CD4-positive, alpha-beta memory T cell (primary cell): ENCODE results near the gene HSF5. TPM values are rescaled to one million over a fixed set of nuclear protein-coding genes. Genes with fewer than 3 reads are reported as not detected.
A peak's percentile ranks its signal among the peaks of the same experiment; 100 is the strongest.

Experiments
- CTCF ChIA-PET: fragments of 350-600 bp; sonication (Branson Sonifier 250); formaldehyde crosslinking; loops from one replicate; lab custom pipeline; 2021; ENCODE audit warnings: inconsistent platforms; ENCODE audit not compliant: partially characterized antibody; lab: Charles Lee
- POLR2A ChIA-PET: fragments of 350-600 bp; sonication (Branson Sonifier 250); formaldehyde crosslinking; loops from one replicate; lab custom pipeline; 2021; ENCODE audit not compliant: partially characterized antibody; lab: Charles Lee
- DNase-seq, 5 donors: peaks; one replicate each; pipeline versions ENCODE4 v3.0.0 to v3.0.0-alpha.2; 2020 to 2022; ENCODE audit warnings: mixed read lengths in 1 of 5
- H3K27ac ChIP-seq: one replicate; pipeline ENCODE4 v1.7.0; 2013; ENCODE audit warnings: low read depth, low read length
- H3K27me3 ChIP-seq: 2 replicates; pipeline ENCODE4 v1.7.0; 2013; ENCODE audit warnings: mild to moderate bottlenecking, low read length, moderate library complexity; ENCODE audit not compliant: insufficient read depth
- H3K36me3 ChIP-seq: 2 replicates; pipeline ENCODE4 v1.7.0; 2013; ENCODE audit warnings: mild to moderate bottlenecking, low read length, moderate library complexity; ENCODE audit not compliant: insufficient read depth
- H3K4me1 ChIP-seq: 2 replicates; pipeline ENCODE4 v1.7.0; 2013; ENCODE audit warnings: mild to moderate bottlenecking, low read length, moderate library complexity; ENCODE audit not compliant: insufficient read depth
- H3K4me3 ChIP-seq, 2 donors: one replicate each; pipeline ENCODE4 v1.7.0; 2013; ENCODE audit warnings: low read length in 2 of 2, mild to moderate bottlenecking in 1 of 2
- H3K9me3 ChIP-seq, 2 donors: one replicate each; pipeline ENCODE4 v1.7.0; 2013; ENCODE audit warnings: low read length in 2 of 2, control low read depth in 1 of 2; ENCODE audit not compliant: control insufficient read depth in 1 of 2
- H3K27ac Mint-ChIP-seq, 7 donors: one replicate each; pipeline ENCODE4 v1.8.0; 2020 to 2021; ENCODE audit warnings: mixed read lengths in 7 of 7, mild to moderate bottlenecking in 6 of 7, inconsistent platforms in 3 of 7, moderate library complexity in 3 of 7
- H3K27me3 Mint-ChIP-seq, 2 donors: one replicate each; pipeline ENCODE4 v1.8.0; 2020 to 2021; ENCODE audit warnings: mixed read lengths in 2 of 2
- H3K36me3 Mint-ChIP-seq, 2 donors: one replicate each; pipeline ENCODE4 v1.8.0; 2020 to 2021; ENCODE audit warnings: mixed read lengths in 2 of 2, inconsistent platforms in 1 of 2, mild to moderate bottlenecking in 1 of 2
- H3K4me1 Mint-ChIP-seq, 4 donors: one replicate each; pipeline ENCODE4 v1.8.0; 2020 to 2021; ENCODE audit warnings: mixed read lengths in 4 of 4, mild to moderate bottlenecking in 1 of 4
- H3K4me3 Mint-ChIP-seq, 8 donors: one replicate each; pipeline ENCODE4 v1.8.0; 2020 to 2021; ENCODE audit warnings: mixed read lengths in 8 of 8, mild to moderate bottlenecking in 7 of 8, moderate library complexity in 6 of 8, inconsistent platforms in 3 of 8
- H3K9me3 Mint-ChIP-seq, 8 donors: one replicate each; pipeline ENCODE4 v1.8.0; 2020 to 2021; ENCODE audit warnings: mixed read lengths in 8 of 8, mild to moderate bottlenecking in 5 of 8, inconsistent platforms in 3 of 8, moderate library complexity in 1 of 8
- intact Hi-C: fragments of 100-400 bp; cut with micrococcal nuclease; formaldehyde crosslinking; loops from one replicate; pipeline ENCODE4 v1.15.1; 2023
- polyA plus RNA-seq, 2 donors: library from polyadenylated mRNA; unstranded; fragments of 300-500 nt; fragmentation: Illumina TruSeq; gene quantifications; one replicate each; pipeline ENCODE4 v1.2.3, GENCODE V29; 2021
- total RNA-seq, 2 experiments: library from RNA; stranded (reverse); gene quantifications; one replicate each; pipeline ENCODE4 v1.2.3, GENCODE V29; 2021

The HSF5 gene
- total RNA-seq: 1 to 10 TPM; 2.1 to 2.4 TPM
- polyA plus RNA-seq: 1 to 10 TPM in 1 of 2 donors, under 1 TPM in 1; 0.84 to 1.4 TPM

DNA sequence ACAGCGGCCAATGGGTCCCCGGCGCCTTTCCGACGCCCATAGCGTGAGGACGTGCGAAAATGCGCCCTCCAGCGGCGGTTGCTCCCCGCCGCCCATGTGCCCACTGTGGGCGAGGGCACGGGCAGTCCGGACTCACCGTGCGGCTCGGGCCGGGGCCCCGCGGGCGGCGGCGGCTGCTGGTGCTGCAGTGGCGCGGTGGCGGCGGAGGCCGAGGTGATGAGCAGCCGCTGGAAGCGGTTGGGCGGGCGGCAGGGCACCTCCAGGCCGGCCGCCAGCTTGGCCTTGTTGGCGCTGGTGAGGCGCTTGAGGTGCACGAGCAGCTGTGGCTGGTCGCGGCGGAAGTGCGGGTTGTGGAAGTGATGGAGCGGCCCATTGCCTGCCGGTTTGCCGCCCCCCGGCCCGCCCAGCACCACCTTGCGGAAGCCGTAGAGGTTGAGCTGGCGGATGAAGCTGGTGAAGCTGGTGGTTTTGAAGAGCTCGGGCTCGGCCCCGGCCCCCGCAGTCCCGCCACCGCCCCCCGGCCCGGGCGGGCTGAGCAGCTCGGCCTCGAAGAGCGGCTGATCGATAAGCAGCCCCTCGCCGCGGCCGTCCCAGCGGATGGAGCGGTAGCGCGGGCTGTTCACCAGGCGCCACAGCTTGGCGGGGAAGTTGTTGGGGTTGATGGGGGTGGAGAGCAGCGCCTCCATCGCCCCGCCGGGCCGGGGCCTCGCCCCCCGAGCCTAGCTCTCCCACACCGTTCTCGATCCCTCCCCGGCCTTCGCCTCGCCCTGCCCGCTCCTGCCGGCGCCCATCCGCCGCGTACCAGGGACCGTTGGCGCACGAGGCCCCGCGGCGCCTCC lies at the start of gene HSF5:
Gene HSF5, minus strand, starts transcription at position 820 of the 839 bp plus-strand sequence. Its CDS starts 134 bp downstream, at position 686.
- peak within 1 kb of the TSS; percentile 46 to 47 for H3K4me3 ChIP-seq
- CTCF ChIA-PET: interaction anchor here (0.5 to 3.5 kb wide), 26 partner anchors 8 to 517 kb away, joined by 3 to 41 read pairs (median 4); partner anchors contain the start of genes MTMR4, RNF43 and SUPT4H1
- peak within 1 kb of the TSS; percentile 50 to 81 (median 70) for H3K4me3 Mint-ChIP-seq
- H3K4me1 ChIP-seq: peaks cover 4% of the 10 kb centered on the region
- peaks cover 20% of the 10 kb centered on the region for H3K36me3 ChIP-seq
- no peaks in the 10 kb centered on the region for H3K27me3 ChIP-seq
- POLR2A ChIA-PET: interaction anchor here (0.5 to 1.7 kb wide), 18 partner anchors 15 to 721 kb away, joined by 3 to 20 read pairs (median 6); partner anchors contain the start of genes MTMR4, RNF43, SUPT4H1 and TSPOAP1
- H3K27ac Mint-ChIP-seq: peak within 1 kb of the TSS in 5 of 7 donors; percentile 15 to 72 (median 47)
- no peaks in the 10 kb centered on the region for H3K27me3 Mint-ChIP-seq
- peaks cover 21 to 28% of the 10 kb centered on the region in 2 donors for H3K36me3 Mint-ChIP-seq
- intact Hi-C loops: loop anchor here (1.0 kb wide), 2 partner anchors 30 to 239 kb away; no protein-coding TSS in a partner anchor
- peaks cover 5 to 15% (median 5%) of the 10 kb centered on the region in 4 donors for H3K4me1 Mint-ChIP-seq
- no peaks in the 10 kb centered on the region for H3K9me3 ChIP-seq
- peak within 1 kb of the TSS; percentile 20 for H3K27ac ChIP-seq
- no peaks in the 10 kb centered on the region for H3K9me3 Mint-ChIP-seq
- DNase-seq: peak; percentile 76 to 83 (median 82)

DNA sequence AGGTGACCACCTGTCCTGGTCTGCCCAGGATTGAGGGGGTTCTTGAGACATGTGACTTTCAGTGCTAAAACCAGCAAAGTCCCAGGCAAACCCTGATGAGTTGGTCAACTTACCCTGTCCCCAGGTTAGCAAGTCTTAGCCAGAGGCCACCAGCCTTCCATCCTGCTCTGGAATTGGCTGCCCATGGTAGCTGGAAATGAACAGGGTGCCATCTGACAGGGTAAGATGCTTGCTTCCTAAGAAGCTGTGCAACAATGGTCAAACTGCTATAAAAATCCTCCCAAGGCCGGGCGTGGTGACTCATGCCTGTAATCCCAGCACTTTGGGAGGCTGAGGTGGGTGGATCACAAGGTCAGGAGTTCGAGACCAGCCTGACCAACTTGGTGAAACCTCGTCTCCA lies 49.1 kb upstream of the HSF5 start:
- no peaks in the 10 kb centered on the region for H3K36me3 Mint-ChIP-seq
- no peaks in the 10 kb centered on the region for H3K27me3 ChIP-seq
- H3K27ac Mint-ChIP-seq: no peak overlapping the region
- intact Hi-C loops: no loop called here
- no peak for DNase-seq
- H3K9me3 ChIP-seq: no peaks in the 10 kb centered on the region
- peaks cover 0 to 2% (median 0%) of the 10 kb centered on the region in 4 donors for H3K4me1 Mint-ChIP-seq
- no peaks in the 10 kb centered on the region for H3K36me3 ChIP-seq
- POLR2A ChIA-PET: no interaction called here
- H3K4me1 ChIP-seq: peaks cover 4% of the 10 kb centered on the region
- no peaks in the 10 kb centered on the region for H3K9me3 Mint-ChIP-seq
- CTCF ChIA-PET: interaction anchor here (0.8 kb wide), 1 partner anchor 18 kb away, joined by 4 read pairs; no protein-coding TSS in a partner anchor
- H3K27me3 Mint-ChIP-seq: peaks cover 0 to 5% of the 10 kb centered on the region in 2 donors
- no peak overlapping the region for H3K27ac ChIP-seq
- no peak overlapping the region for H3K4me3 Mint-ChIP-seq
- no peak overlapping the region for H3K4me3 ChIP-seq

- Mint-ChIP-seq H3K4me1 (peaks cover 0 to 4% (median 0%) of the 10 kb centered on the region in 4 donors), H3K27me3 (peaks cover 0 to 5% of the 10 kb centered on the region in 2 donors), H3K27ac (no peak overlapping the region), H3K9me3 (no peaks in the 10 kb centered on the region), H3K36me3 (no peaks in the 10 kb centered on the region), H3K4me3 (no peak overlapping the region)
- H3K4me1 ChIP-seq: peaks cover 7% of the 10 kb centered on the region
- ChIA-PET CTCF (no interaction called here), POLR2A (no interaction called here)
- DNase-seq: no peak
- no peaks in the 10 kb centered on the region for H3K36me3 ChIP-seq
- no peak overlapping the region for H3K4me3 ChIP-seq
- intact Hi-C loops: no loop called here
- no peaks in the 10 kb centered on the region for H3K27me3 ChIP-seq
- H3K9me3 ChIP-seq: no peaks in the 10 kb centered on the region
- no peak overlapping the region for H3K27ac ChIP-seq
These were observed 48.3 kb upstream of the HSF5 start for GRCh38 chr17:58536542-58536941.

- Mint-ChIP-seq H3K9me3 (no peaks in the 10 kb centered on the region), H3K4me1 (peaks cover 0 to 4% (median 0%) of the 10 kb centered on the region in 4 donors), H3K27me3 (peaks cover 0 to 5% of the 10 kb centered on the region in 2 donors), H3K4me3 (no peak overlapping the region), H3K27ac (no peak overlapping the region), H3K36me3 (no peaks in the 10 kb centered on the region)
- Histone ChIP-seq H3K9me3 (no peaks in the 10 kb centered on the region), H3K27ac (no peak overlapping the region), H3K36me3 (no peaks in the 10 kb centered on the region), H3K4me1 (peaks cover 11% of the 10 kb centered on the region), H3K27me3 (no peaks in the 10 kb centered on the region), H3K4me3 (no peak overlapping the region)
- DNase-seq: no peak
- intact Hi-C loops: no loop called here
- ChIA-PET CTCF (interaction anchor here (1.0 to 1.2 kb wide), 3 partner anchors 15 to 468 kb away, joined by 3 read pairs; no protein-coding TSS in a partner anchor), POLR2A (interaction anchor here (0.6 kb wide), 1 partner anchor 11 kb away, joined by 3 read pairs; no protein-coding TSS in a partner anchor)
These were observed 47.2 kb upstream of the HSF5 start for GRCh38 chr17:58535431-58535830.

DNA sequence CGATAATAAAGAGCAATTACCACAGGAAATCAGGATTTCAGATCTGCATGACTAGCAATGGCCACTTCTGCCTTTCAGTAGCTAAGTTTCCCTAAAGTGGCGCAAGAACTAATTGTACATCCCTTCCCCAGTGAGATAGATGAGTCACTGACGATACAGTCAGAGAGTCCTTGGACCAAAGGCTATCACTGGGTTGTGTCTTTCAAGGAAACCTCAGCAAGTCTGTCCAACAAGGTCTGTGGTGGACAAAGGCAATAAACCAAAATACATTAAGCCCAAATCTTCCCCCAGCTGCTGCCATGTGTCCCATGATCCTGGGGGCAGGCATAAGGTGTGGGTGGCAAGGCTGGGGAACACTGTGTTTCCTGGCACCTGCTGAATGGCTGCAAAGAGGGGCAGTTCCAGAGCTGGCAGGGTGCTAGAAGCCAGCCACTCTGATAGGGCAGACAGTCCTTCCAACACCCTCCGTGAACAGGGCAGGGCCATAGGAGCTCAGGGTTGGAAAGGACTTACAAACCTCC lies 46.8 kb upstream of the HSF5 start:
- Mint-ChIP-seq H3K27me3 (peaks cover 0 to 6% of the 10 kb centered on the region in 2 donors), H3K4me3 (peak overlapping the region in 1 of 8 donors; percentile 25), H3K9me3 (no peaks in the 10 kb centered on the region), H3K4me1 (peaks cover 0 to 4% (median 0%) of the 10 kb centered on the region in 4 donors), H3K27ac (no peak overlapping the region), H3K36me3 (no peaks in the 10 kb centered on the region)
- ChIA-PET POLR2A (no interaction called here), CTCF (interaction anchor here (1.0 to 1.2 kb wide), 3 partner anchors 15 to 468 kb away, joined by 3 read pairs; no protein-coding TSS in a partner anchor)
- intact Hi-C loops: no loop called here
- H3K4me3 ChIP-seq: no peak overlapping the region
- H3K27ac ChIP-seq: no peak overlapping the region
- DNase-seq: no peak
- peaks cover 11% of the 10 kb centered on the region for H3K4me1 ChIP-seq
- no peaks in the 10 kb centered on the region for H3K9me3 ChIP-seq
- H3K36me3 ChIP-seq: no peaks in the 10 kb centered on the region
- H3K27me3 ChIP-seq: no peaks in the 10 kb centered on the region

GRCh38 chr17:58534331-58534730 lies 46.1 kb upstream of the HSF5 start:
- POLR2A ChIA-PET: interaction anchor here (1.2 kb wide), 1 partner anchor 16 kb away, joined by 4 read pairs; no protein-coding TSS in a partner anchor
- H3K9me3 Mint-ChIP-seq: no peaks in the 10 kb centered on the region
- H3K27me3 Mint-ChIP-seq: peaks cover 0 to 6% of the 10 kb centered on the region in 2 donors

More at GRCh38 chr17:58534331-58534730, 46.1 kb upstream of the HSF5 start:
- no peak for DNase-seq
- CTCF ChIA-PET: interaction anchor here (1.0 to 1.2 kb wide), 3 partner anchors 14 to 469 kb away, joined by 3 read pairs; no protein-coding TSS in a partner anchor
- Histone ChIP-seq H3K4me3 (no peak overlapping the region), H3K9me3 (no peaks in the 10 kb centered on the region), H3K27ac (no peak overlapping the region), H3K27me3 (no peaks in the 10 kb centered on the region), H3K4me1 (peaks cover 11% of the 10 kb centered on the region), H3K36me3 (no peaks in the 10 kb centered on the region)
- Mint-ChIP-seq H3K4me3 (no peak overlapping the region), H3K36me3 (no peaks in the 10 kb centered on the region), H3K4me1 (peaks cover 0 to 4% (median 0%) of the 10 kb centered on the region in 4 donors), H3K27ac (no peak overlapping the region)
- intact Hi-C loops: no loop called here
